K562 (cell line): ENCODE results near the gene LRP2. TPM values are rescaled to one million over a fixed set of nuclear protein-coding genes. Genes with fewer than 3 reads are reported as not detected.

Source experiments
- ATAC-seq: fragments of 200-7000 bp; cut with Tn5 transposase; 3 replicates; pipeline ENCODE4 v1.9.1; 2020; ENCODE audit warnings: moderate library complexity
- BruUV-seq: library from RNA; stranded (reverse); fragments of 400-500 nt; replicated peaks from 2 replicates; lab custom pipeline; 2021; lab: Mats Ljungman, UMichigan
- CTCF ChIA-PET: fragments of 300-600 bp; formaldehyde crosslinking; extraction: SDS; loops from one replicate; lab custom pipeline; 2021; ENCODE audit warnings: low intra/inter-chr PET ratio; lab: Yijun Ruan, JAX
- POLR2A ChIA-PET: fragments of 300-600, 350-650 bp; sonication (Branson Sonifier 250); formaldehyde crosslinking; extraction: SDS; loops from one replicate; lab custom pipeline; 2021; ENCODE audit warnings: antibody characterized with exemption, inconsistent platforms; lab: Yijun Ruan, JAX
- DNase-seq, 4 experiments: peaks; one replicate each; pipeline versions ENCODE4 v3.0.0 to v3.0.0-alpha.2; 2011 to 2018; ENCODE audit warnings: low spot score in 3 of 4, mixed read lengths in 3 of 4; ENCODE audit errors: extremely low read depth in 1 of 4
- FAIRE-seq: peaks from 2 replicates; lab custom pipeline; 2011; peaks lifted over from hg19 to GRCh38; lab: Jason Lieb, UNC
- H2AFZ ChIP-seq: 2 replicates; pipeline ENCODE4 v1.6.0; 2011; ENCODE audit warnings: low read depth, low read length, control low read depth, inconsistent platforms
- H3K27ac ChIP-seq: fragments of 200-600 bp; 3 replicates; pipeline ENCODE4 v1.8.0; 2011; ENCODE audit warnings: low read depth, mild to moderate bottlenecking, control low read depth, inconsistent platforms, low read length, moderate library complexity, mixed read lengths; ENCODE audit errors: extremely low read depth
- H3K27me3 ChIP-seq, 2 experiments: fragments of 300-600 bp in 1 of 2; 2 replicates in 1 of 2; 3 replicates in 1 of 2; pipeline versions ENCODE4 v1.6.0 to v1.8.0; 2011; ENCODE audit warnings: inconsistent platforms in 2 of 2, low read length in 2 of 2, mild to moderate bottlenecking in 1 of 2, mixed read lengths in 1 of 2, moderate library complexity in 1 of 2; ENCODE audit not compliant: control insufficient read depth in 2 of 2, insufficient read depth in 2 of 2
- H3K36me3 ChIP-seq: fragments of 300-600 bp; 3 replicates; pipeline ENCODE4 v1.8.0; 2011; ENCODE audit warnings: mild to moderate bottlenecking, low read length, inconsistent platforms; ENCODE audit not compliant: control insufficient read depth, insufficient read depth
- H3K4me1 ChIP-seq, 2 experiments: fragments of 200-600 bp in 1 of 2; replicated peaks in 1 of 2; 2 replicates in 1 of 2; 3 replicates in 1 of 2; pipeline versions ENCODE4 v1.5.1 to v1.8.0; 2011; ENCODE audit warnings: inconsistent platforms in 2 of 2, low read length in 2 of 2, mild to moderate bottlenecking in 1 of 2, mixed read lengths in 1 of 2, moderate library complexity in 1 of 2; ENCODE audit not compliant: control insufficient read depth in 2 of 2, insufficient read depth in 2 of 2
- H3K4me2 ChIP-seq: 2 replicates; pipeline ENCODE4 v1.6.1; 2011; ENCODE audit warnings: low read length, control low read depth, inconsistent platforms, mixed read lengths; ENCODE audit not compliant: insufficient read depth
- H3K4me3 ChIP-seq: fragments of 200-600 bp; sonication (generic), shearing (Covaris generic); 2 replicates; pipeline ENCODE4 v1.5.1; 2016; ENCODE audit warnings: control low read depth, inconsistent platforms
- H3K79me2 ChIP-seq: fragments of 200-600 bp; 3 replicates; pipeline ENCODE4 v1.8.0; 2011; ENCODE audit warnings: low read length, inconsistent platforms; ENCODE audit not compliant: control insufficient read depth, insufficient read depth
- H3K9ac ChIP-seq, 2 experiments: 2 replicates each; pipeline versions ENCODE4 v1.6.0 to v1.6.1; 2011; ENCODE audit warnings: low read depth in 2 of 2, low read length in 2 of 2, control low read depth in 1 of 2, inconsistent platforms in 1 of 2, mild to moderate bottlenecking in 1 of 2, mixed read lengths in 1 of 2; ENCODE audit not compliant: insufficient read depth in 1 of 2
- H3K9me1 ChIP-seq: one replicate; pipeline ENCODE4 v1.6.0; 2011; ENCODE audit warnings: inconsistent platforms, mild to moderate bottlenecking, low read length, moderate library complexity; ENCODE audit not compliant: control insufficient read depth, insufficient read depth
- H3K9me3 ChIP-seq: replicated peaks from 2 replicates; pipeline ENCODE4 v1.5.1; 2011; ENCODE audit warnings: low read depth, low read length, inconsistent platforms; ENCODE audit not compliant: control insufficient read depth, insufficient read depth
- H4K20me1 ChIP-seq: replicated peaks from 2 replicates; pipeline ENCODE4 v1.6.1; 2011; ENCODE audit warnings: low read length, inconsistent platforms, mixed read lengths; ENCODE audit not compliant: control insufficient read depth, insufficient read depth
- CCAR2 ChIP-seq: fragments of 200-400 bp; formaldehyde crosslinking; IDR thresholded peaks from 2 replicates; pipeline ENCODE4 v1.6.1; 2017; ENCODE audit warnings: mild to moderate bottlenecking, low read depth, low read length
- DNMT1 ChIP-seq: fragments of 450-650 bp; IDR thresholded peaks from 2 replicates; pipeline ENCODE4 v1.6.1; 2016; ENCODE audit warnings: antibody characterized with exemption, mild to moderate bottlenecking
- HDAC2 ChIP-seq: fragments of 450-650 bp; IDR thresholded peaks from 2 replicates; pipeline ENCODE4 v1.6.1; 2016; ENCODE audit warnings: mild to moderate bottlenecking
- KLF1 ChIP-seq: fragments of 450-650 bp; IDR thresholded peaks from 2 replicates; pipeline ENCODE4 v1.6.1; 2016; ENCODE audit warnings: missing genetic modification characterization, missing compliant biosample characterization
- NFE2 ChIP-seq: IDR thresholded peaks from 2 replicates; pipeline ENCODE4 v1.6.1; 2014; ENCODE audit warnings: antibody characterized with exemption, low read depth
- NONO ChIP-seq, 2 experiments: fragments of 200-400 bp in 1 of 2; fragments of 450-650 bp in 1 of 2; formaldehyde crosslinking in 1 of 2; IDR thresholded peaks; 2 replicates each; pipeline ENCODE4 v1.6.1; 2017; ENCODE audit warnings: low read depth in 2 of 2, mild to moderate bottlenecking in 2 of 2, moderate library complexity in 2 of 2, low read length in 1 of 2
- PPARD ChIP-seq: fragments of 250-450 bp; sonication (Bioruptor Pico); IDR thresholded peaks from 2 replicates; pipeline ENCODE4 v1.8.0; 2022; ENCODE audit warnings: inconsistent platforms, mild to moderate bottlenecking, moderate library complexity
- PRMT5 ChIP-seq: sonication (generic); formaldehyde crosslinking; IDR thresholded peaks from 2 replicates; pipeline ENCODE4 v1.5.0; 2020; ENCODE audit warnings: missing genetic modification reagents
- RBFOX2 ChIP-seq: fragments of 200-400 bp; formaldehyde crosslinking; IDR thresholded peaks from 2 replicates; pipeline ENCODE4 v1.6.1; 2017; ENCODE audit warnings: low read depth, mild to moderate bottlenecking, low read length, moderate library complexity
- ZNF175 ChIP-seq: fragments of 200-800 bp; sonication (Bioruptor generic); IDR thresholded peaks from 2 replicates; pipeline ENCODE4 v1.6.1; 2016; ENCODE audit warnings: low read depth, mild to moderate bottlenecking, missing genetic modification characterization, missing compliant biosample characterization
- ZNF232 ChIP-seq: sonication (generic); formaldehyde crosslinking; IDR thresholded peaks from 2 replicates; pipeline ENCODE4 v1.8.0; 2022; ENCODE audit warnings: mild to moderate bottlenecking, missing genetic modification reagents
- ZNF395 ChIP-seq: fragments of 200-800 bp; sonication (Bioruptor generic); IDR thresholded peaks from 2 replicates; pipeline ENCODE4 v1.6.1; 2017; ENCODE audit warnings: missing genetic modification characterization, missing compliant biosample characterization
- ZNF444 ChIP-seq: fragments of 250-450 bp; sonication (Bioruptor Pico); IDR thresholded peaks from 2 replicates; pipeline ENCODE4 v1.4.0; 2020; ENCODE audit warnings: mild to moderate bottlenecking, moderate library complexity
- ZNF696 ChIP-seq: fragments of 250-450 bp; sonication (Bioruptor Pico); conservative IDR thresholded peaks from 2 replicates; pipeline ENCODE4 v1.4.0; 2020; ENCODE audit warnings: mild to moderate bottlenecking, moderate library complexity
- ZNF785 ChIP-seq: fragments of 250-450 bp; sonication (Bioruptor Pico); IDR thresholded peaks from 2 replicates; pipeline ENCODE4 v1.4.0; 2020; ENCODE audit warnings: mild to moderate bottlenecking
- ZZZ3 ChIP-seq: fragments of 450-650 bp; IDR thresholded peaks from 2 replicates; pipeline ENCODE4 v1.6.1; 2016; ENCODE audit warnings: antibody characterized with exemption, mild to moderate bottlenecking, moderate library complexity
- WGBS: fragments of 100-300 bp; shearing (Covaris generic); methylation state at CpG from one replicate; pipeline ENCODE4 v1.1.6; 2016; ENCODE audit warnings: low coverage, mixed read lengths; ENCODE audit not compliant: insufficient coverage; ENCODE audit errors: missing lambda C conversion rate; 5-methylcytosine and 5-hydroxymethylcytosine counted together
- in situ Hi-C: fragments of 300-500 bp; cut with MboI; formaldehyde crosslinking; loops from 4 replicates; pipeline ENCODE4 v1.15.0; 2018; ENCODE audit warnings: inconsistent platforms, mixed read lengths
- intact Hi-C: fragments of 100-400 bp; cut with micrococcal nuclease; formaldehyde crosslinking; loops from 2 replicates; pipeline ENCODE4 v1.14.2; 2022
- polyA plus RNA-seq, 8 experiments: library from polyadenylated mRNA; depleted of rRNA in 4 of 8; stranded (reverse) in 5 of 8; unstranded in 3 of 8; fragments of >200 nt; fragmentation: Nextera tagmentation in 2 of 8; fragmentation: Illumina TruSeq in 1 of 8; extraction: Ambion mirVana in 2 of 8; extraction: Trizol in 1 of 8; gene quantifications; 2 replicates each; pipeline versions ENCODE4 v1.2.1 to v1.2.3, GENCODE V29; 2011 to 2014; ENCODE audit warnings: inconsistent platforms in 1 of 8, missing spikeins in 1 of 8
- total RNA-seq, 7 experiments: library from RNA; depleted of rRNA in 6 of 7; stranded (reverse); fragments of >200 nt in 6 of 7; fragmentation: Illumina TruSeq in 2 of 7; extraction: Trizol in 2 of 7; gene quantifications; 2 replicates each; pipeline versions ENCODE4 v1.2.1 to v1.2.3, GENCODE V29; 2011 to 2021; ENCODE audit warnings: low replicate concordance in 1 of 7

Gene LRP2
- total and polyA plus RNA-seq, 9 of the 15 experiments (the other 6 are each of a cell fraction or from before 2014, with no cell fraction given), result 0.04 to 0.18 (median 0.11) TPM; not detected in 1

- intact Hi-C loops, result no loop called here
- DNase-seq (no peak), ATAC-seq (no peak), FAIRE-seq (no peak)
- H3K9me3 ChIP-seq, result no peaks in the 10 kb centered on the region
- no peaks in the 10 kb centered on the region for H3K36me3 ChIP-seq
- no peak overlapping the region for H3K4me3 ChIP-seq
- no TSS peak for BruUV-seq
- WGBS, result 0% methylated on average over 5 of the region's 5 CpGs
- no peak overlapping the region for H2AFZ ChIP-seq
- peaks cover 0 to 2% of the 10 kb centered on the region in 2 experiments; a peak in 1 of 5 replicates for H3K27me3 ChIP-seq
- no peak overlapping the region for H3K9ac ChIP-seq
- H3K4me1 ChIP-seq, result no peaks in the 10 kb centered on the region
- no peak overlapping the region for H3K4me2 ChIP-seq
- no peaks in the 10 kb centered on the region for H3K9me1 ChIP-seq
- no peak overlapping the region for H3K27ac ChIP-seq
- TF ChIP-seq NONO (IDR thresholded peaks at IDR 0.05; ENCODE audit: low read depth in 2 of 2, low read length in 1 of 2), result no peak
- no peak for TF ChIP-seq PPARD (CRISPR knock-in tag)
- no peak for TF ChIP-seq ZZZ3
- TF ChIP-seq DNMT1, result no peak
- TF ChIP-seq, all 486 proteins: peak for 0
- no peaks in the 10 kb centered on the region for H4K20me1 ChIP-seq
- H3K79me2 ChIP-seq, result no peaks in the 10 kb centered on the region
- CTCF ChIA-PET, result no interaction called here
- in situ Hi-C loops, result no loop called here
- POLR2A ChIA-PET, result interaction anchor here (0.5 to 0.8 kb wide), 2 partner anchors 18 to 24 kb away, joined by 3 read pairs; no protein-coding TSS in a partner anchor
Observed at GRCh38 chr2:169300636-169301530, 61.5 kb downstream of the LRP2 start.

GRCh38 chr2:169298007-169298406, 64.3 kb downstream of the LRP2 start:
- no peak for FAIRE-seq
- no peak for DNase-seq
- Histone ChIP-seq H3K9me3 (no peaks in the 10 kb centered on the region), H3K27ac (no peak overlapping the region), H3K4me3 (no peak overlapping the region), H2AFZ (no peak overlapping the region), H4K20me1 (no peaks in the 10 kb centered on the region), H3K9me1 (no peaks in the 10 kb centered on the region), H3K4me1 (no peaks in the 10 kb centered on the region), H3K79me2 (no peaks in the 10 kb centered on the region), H3K36me3 (no peaks in the 10 kb centered on the region), H3K4me2 (no peak overlapping the region), H3K27me3 (peaks cover 4 to 20% of the 10 kb centered on the region in 2 experiments), H3K9ac (no peak overlapping the region)
- no peak for TF ChIP-seq ZNF175 (CRISPR knock-in tag)
- TF ChIP-seq KLF1 (tag), result no peak
- TF ChIP-seq ZNF395, result no peak
- TF ChIP-seq HDAC2, result no peak
- TF ChIP-seq PRMT5 (CRISPR knock-in tag), result no peak
- TF ChIP-seq RBFOX2, result no peak
- TF ChIP-seq ZNF785 (CRISPR knock-in tag), result no peak
- no peak for TF ChIP-seq ZNF232 (CRISPR knock-in tag)
- no peak for TF ChIP-seq CCAR2
- no peak for TF ChIP-seq ZNF444
- no peak for TF ChIP-seq NFE2
- no peak for TF ChIP-seq ZNF696 (CRISPR knock-in tag)
- ATAC-seq, result no peak
- no TSS peak for BruUV-seq
- intact Hi-C loops (no loop called here), in situ Hi-C loops (no loop called here)
- 4% methylated on average over 1 of the region's 1 CpG for WGBS
- ChIA-PET POLR2A (no interaction called here), CTCF (no interaction called here)
